Stimulated activated CD8-positive, alpha-beta memory T cell treated with anti-CD3 and anti-CD28 coated beads, Interleukin-2, amount 100 ng/mL, for 48 hours (primary cell): ENCODE results near the gene ZNF780A.
"Not testable (repeated sequence)": the region's sequence is repeated elsewhere in the genome, so short reads cannot be mapped to it uniquely, and the experiment has no call there.

Source experiments
- DNase-seq, 2 donors: peaks; one replicate each; pipeline ENCODE4 v3.0.0-alpha.2; 2020; ENCODE audit warnings: low read depth in 2 of 2

ZNF780A gene

DNA sequence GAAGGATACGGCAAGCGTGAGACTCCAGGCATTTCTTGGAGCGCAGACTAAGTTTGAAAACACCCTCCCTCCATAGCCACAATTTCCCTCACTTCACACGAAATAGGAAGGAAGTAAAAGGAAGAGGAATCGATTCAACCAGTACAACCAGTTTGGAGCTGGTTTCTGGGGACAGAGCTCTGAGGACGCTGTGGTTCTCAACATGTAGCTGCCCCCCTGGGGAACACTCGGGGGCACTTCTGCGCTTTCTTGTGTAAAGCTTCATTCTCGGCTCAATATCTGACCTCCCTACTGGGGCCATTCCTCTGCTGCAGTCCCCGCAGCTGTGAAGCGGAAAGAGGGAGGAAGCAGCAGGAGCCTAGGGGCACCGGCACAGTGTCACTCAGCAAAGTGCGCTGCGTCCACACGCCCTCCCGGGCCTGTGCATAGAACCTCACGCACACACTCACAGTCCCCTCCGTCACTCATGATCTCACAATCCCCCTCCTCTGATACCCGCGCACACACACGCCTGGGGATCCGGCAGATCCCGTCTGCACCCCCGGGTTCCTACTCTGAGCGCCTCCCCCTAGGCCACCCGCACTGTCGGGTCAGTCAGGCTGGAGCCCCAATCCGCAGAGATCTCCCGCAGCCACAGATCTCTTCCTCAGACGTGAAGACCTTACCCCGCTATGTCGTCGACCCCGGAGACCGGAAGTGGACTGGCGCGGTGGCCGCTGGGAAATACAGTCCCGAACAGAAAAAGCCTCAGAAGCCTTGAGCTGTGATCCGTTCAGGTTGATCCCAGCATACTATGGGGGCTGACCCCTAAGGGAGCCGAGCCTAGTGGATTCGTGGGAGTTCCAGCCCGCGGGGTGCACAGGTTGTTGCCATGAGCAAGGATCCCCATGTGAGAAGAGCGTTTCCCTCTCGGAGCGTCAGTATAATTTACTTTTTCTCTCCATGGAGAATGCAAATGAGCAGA is at the start of gene ZNF780A:
ZNF780A (minus strand) TSS at position 703 of the 964 bp plus-strand sequence. CDS start 6,190 bp downstream, outside the sequence.
- DNase-seq: peak; percentile 61 to 67

DNA sequence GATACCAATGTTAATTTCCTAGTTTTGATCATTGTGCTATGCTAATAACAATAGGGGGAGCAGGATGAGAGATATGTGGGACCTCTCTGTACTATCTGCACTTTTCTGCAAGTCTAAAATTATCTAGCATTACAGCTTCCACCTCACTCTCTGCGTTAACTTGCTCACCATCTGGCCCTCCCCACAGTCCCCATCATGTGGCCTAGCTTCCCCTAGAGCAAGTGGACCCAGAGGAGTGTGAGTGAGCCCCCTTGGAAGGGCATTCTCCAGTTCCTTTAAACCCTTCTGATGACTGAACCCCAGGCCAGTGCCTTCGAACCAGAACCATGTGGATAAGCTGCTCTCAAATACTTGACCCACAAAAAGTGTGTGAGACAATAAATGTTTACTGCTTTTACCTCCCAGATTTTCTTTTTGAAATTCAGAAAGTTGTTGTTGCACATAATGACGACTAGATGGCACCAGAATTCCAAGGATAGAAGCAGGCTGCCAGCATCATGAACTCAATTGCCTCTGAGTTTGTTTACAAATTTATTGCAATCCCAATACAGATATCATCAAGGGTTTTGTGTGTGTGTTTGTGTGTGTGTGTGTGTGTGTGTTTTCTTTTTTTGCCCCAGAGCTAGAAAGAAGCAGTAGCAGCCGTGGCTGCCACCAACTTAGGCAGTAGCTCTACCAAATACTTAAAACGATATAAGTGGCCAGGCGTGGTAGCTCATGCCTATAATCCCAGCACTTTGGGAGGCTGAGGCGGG is 49.0 kb upstream of the ZNF780A start:
- DNase-seq: no peak

DNA sequence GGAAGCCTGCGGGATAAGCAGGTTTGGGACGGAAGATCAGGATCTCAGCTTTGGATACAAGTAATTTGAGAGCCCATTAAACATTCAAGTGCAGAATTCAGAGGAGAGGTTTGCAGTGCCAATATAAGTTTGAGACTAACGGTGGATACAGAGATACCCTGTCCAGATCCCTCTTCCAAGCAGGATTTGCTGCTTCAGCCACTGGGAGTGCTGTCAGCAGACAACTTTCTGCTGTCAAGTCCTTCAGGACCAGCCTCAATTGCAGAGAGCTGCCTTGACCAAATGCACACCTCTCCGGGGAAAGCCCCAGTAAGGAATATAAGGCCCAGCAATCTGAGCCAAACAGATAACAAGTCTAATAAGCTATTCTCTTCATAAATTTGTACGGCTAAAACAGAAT is 46.1 kb upstream of the ZNF780A start:
- no peak for DNase-seq

DNA sequence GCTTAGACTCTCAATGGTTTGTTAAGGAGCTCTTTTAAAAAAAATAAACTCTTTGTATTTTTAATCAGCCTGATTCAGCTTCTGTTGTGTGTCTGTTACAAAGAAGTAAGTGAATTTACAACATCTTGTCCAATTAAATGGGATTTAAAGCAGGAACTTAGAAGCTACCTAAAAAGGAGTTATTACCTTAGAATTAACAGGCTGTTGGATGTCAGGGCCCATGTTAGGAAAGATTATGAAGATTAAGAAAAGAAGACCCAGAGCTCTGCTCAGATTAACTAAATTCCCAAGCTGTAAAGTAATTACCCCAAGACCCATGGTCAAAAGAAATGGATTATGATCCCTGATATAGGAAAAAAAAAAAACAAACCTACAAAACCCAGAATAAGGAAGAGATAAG is 44.1 kb upstream of the ZNF780A start:
- no peak for DNase-seq

DNA sequence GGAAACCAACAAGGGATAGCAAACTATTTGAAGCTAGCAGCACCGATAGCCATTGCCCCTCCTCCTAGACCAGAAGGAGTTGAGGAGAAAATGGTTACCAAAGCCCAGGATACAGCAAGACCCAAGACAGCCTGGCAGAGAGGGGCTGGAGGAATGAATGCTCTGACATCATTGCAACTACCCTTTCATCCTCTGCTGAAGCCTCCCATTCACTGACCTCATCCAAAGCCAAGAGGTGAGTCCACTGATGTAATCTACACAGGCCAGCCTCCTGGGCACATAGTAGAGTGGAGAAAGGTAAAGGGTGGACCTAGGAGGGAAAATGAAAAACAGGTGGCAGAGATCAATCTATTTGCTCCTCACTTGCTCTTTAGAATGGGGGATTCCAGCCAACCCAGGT is 42.7 kb upstream of the ZNF780A start:
- DNase-seq: no peak

DNA sequence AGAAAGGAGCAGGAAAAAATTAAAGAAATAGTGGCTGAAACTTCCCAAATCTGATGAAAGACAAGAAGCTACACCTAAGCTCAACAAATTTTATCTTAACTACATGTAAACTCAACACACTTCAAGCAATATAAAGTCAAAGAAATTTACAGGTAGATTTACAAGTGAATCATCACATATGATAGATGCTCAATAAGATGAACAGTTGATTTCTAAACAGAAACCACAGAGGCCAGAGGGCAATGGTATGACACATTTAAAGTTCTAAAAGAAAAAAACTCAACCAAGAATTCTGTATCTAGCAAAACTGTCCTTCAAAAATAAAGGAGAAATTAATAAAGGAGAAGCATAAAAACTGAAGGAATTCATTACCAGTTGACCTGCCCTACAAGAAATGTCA is 39.3 kb upstream of the ZNF780A start:
- DNase-seq: no peak

DNA sequence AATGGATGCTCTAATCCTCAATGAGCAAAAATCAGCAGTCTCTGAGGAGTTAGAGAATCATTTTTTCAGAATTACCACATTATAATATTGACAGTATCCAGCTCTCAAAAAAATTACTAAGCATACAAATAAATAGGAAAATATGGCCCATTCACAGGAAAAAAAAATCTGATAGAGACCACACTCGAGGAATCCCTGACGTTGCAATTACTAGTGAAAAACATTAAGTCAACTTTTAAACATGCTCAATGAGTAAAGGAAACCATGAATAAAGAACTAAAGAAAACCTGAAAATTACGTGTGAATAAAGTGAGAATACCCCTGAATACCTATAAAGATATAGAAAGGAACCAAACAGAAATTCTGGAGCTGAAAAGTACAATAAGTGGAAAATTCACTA is 38.7 kb upstream of the ZNF780A start:
- no peak for DNase-seq

DNA sequence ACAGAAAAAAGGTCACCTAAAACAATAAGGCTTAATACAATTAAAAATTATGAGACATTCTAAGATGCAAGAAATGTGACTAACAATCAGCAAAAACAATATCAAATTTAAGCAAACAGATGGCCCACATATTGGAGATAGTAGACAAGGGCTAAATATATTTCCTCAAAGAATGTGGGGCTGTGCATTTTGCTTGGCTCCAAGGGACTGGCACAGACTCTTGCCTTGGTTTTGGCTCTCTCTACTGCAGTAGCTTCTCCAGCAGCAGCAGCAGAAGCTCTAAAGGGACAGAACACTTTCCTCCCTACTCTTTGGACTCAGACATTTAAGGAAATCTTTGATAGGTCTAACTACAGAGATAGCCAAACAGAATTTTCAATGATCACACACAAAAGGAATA is 38.2 kb upstream of the ZNF780A start:
- no peak for DNase-seq

DNA sequence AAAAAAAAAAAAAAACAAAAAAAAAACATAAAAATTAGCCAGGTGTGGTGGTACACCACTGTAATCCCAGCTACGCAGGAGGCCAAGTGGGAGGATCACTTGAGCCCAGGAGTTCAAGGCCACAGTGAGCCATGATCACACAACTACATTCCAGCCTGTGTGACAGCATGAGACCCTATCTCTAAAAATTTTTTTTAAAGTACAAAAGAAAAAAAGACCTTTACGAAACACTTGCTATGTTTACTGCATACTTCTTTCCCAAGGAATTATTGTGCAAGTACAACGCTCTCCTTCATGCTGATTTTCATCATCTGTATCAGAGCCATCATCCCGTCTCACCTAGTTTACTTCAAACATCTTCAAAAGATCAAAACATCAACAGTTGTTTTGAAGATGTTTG is 28.6 kb upstream of the ZNF780A start:
- no peak for DNase-seq

DNA sequence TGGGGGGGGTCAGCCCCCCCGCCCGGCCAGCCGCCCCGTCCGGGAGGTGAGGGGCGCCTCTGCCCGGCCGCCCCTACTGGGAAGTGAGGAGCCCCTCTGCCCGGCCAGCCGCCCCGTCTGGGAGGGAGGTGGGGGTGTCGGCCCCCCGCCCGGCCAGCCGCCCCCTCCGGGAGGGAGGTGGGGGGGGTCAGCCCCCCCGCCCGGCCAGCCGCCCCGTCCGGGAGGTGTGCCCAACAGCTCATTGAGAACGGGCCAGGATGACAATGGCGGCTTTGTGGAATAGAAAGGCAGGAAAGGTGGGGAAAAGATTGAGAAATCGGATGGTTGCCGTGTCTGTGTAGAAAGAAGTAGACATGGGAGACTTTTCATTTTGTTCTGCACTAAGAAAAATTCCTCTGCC is 27.9 kb upstream of the ZNF780A start:
- not testable (repeated sequence) for DNase-seq

DNA sequence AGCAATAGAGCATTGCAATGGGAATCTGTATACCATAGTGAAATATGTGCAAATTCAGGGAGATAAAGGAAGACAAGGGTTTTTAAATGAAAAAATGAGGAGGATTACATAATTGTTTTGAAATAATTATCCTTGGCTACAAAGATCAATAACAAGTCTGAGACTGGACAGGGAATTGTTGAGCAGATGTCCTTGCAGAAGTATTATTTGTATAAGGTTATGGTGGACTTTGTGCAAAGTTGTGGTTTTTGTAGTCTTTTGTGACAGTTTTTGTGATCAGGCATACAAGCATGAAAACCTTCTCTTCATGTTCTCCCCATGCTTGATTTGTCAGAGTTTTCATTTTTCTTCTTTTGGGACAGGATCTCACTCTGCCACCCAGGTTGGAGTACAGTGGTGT is 25.3 kb upstream of the ZNF780A start:
- DNase-seq: no peak

DNA sequence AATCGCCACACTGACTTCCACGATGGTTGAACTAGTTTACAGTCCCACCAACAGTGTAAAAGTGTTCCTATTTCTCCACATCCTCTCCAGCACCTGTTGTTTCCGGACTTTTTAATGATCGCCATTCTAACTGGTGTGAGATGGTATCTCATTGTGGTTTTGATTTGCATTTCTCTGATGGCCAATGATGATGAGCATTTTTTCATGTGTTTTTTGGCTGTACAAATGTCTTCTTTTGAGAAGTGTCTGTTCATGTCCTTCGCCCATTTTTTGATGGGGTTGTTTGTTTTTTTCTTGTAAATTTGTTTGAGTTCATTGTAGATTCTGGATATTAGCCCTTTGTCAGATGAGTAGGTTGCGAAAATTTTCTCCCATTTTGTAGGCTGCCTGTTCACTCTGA is 23.4 kb upstream of the ZNF780A start:
- DNase-seq: not testable (repeated sequence)

DNA sequence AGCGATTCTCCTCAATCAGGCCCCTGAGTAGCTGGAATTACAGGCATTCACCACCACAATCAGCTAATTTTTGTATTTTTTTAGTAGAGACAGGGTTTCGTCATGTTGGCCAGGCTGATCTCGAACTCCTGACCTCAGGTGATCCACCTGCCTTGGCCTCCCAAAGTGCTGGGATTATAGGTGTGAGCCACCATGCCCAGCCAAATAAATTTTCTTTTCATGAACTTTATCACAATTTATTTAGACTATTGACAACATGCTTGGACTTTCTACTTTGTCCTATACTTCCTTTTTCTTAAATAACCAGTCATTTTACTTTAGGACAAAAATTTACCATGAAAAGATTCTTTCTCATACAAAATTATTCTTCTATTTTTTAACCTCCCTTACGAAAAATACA is 21.5 kb upstream of the ZNF780A start:
- not testable (repeated sequence) for DNase-seq

DNA sequence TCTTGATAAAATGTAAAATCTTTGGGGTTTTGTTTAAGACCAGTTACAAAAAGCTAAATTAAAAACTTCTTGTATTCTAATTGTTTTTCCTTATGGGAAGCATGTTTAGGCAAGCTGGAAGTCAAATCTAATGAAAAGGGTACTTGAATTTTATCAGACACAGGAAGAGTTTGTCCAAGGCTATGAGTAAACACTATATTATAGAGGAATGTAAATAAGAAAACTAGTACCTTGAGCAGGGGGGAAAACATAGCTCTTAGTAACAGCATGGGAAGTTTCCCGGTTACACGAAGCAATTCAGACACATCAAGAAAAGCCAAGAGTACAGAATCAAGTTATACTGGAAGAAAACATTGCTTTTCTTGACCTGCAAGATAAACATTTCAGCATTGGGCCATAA is 19.8 kb upstream of the ZNF780A start:
- DNase-seq: no peak

DNA sequence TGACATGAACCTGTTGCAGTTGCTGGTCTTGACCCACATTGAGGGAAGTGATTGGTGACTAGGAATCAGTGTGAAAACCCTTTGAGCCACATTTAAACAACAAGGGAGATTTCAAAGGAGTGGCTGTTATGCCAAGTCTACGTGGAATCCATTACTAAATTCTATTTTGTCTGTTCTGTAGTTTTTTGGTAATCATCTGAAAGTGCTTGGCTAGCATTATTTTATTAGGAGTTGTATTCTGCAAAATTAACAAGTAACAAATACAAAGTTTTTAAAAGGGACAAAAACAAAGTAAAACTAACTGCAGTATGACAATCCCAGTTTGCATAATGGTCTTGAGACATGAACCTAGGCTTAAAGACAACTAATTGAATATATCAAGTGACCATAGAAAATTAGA is 14.0 kb upstream of the ZNF780A start:
- no peak for DNase-seq

DNA sequence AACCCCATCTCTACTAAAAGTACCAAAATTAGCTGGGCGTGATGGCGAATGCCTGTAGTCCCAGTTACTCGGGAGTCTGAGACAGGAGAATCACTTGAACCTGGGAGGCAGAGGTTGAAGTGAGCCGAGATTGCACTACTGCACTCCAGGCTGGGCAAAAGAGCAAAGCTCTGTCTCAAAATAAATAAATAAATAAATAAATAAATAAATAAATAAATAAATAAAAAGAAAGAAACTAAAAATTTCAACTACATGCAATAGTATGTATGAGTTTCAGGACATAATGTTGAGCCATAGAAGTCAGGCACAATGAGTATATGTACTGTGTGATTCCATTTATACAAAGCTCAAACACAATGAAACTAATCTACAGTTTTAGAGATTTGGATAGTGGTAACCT is 12.9 kb upstream of the ZNF780A start:
- no peak for DNase-seq

DNA sequence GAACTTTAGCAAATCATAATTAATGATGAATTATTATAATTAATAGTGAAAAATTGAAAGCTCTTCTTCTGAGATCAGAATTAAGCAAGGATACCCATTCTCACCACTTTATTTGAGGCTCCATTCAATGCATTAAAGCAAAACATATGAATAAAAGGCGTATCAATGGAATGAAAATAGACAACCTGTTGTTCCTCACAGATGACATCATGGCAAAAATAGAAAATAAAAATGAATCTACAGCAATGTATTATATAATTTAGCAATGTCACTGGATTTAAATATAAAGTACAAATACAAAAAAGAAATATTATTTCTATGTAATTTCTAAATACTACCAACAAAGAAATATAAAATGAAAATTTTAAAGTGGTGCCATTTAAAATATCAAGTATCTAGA is 11.1 kb upstream of the ZNF780A start:
- DNase-seq: no peak

DNA sequence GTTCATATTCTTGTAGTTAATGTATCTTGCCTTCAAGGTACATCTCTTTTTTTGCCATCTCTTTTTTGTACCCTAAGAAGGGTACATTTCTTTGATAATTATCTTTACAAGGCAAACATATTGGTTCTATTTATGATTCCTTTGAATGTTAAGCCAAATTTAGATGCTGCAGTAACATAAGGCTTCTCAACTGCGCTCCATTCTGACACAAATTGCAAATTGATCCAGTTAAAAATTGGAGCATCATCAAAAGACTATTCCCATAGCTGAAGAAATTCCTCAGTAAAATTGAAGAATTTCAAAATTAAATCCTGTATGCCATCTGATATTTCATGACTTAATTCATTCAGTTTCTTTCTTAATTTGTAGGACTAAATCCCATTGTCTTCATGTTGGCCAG is 2.7 kb upstream of the ZNF780A start:
- no peak for DNase-seq

DNA sequence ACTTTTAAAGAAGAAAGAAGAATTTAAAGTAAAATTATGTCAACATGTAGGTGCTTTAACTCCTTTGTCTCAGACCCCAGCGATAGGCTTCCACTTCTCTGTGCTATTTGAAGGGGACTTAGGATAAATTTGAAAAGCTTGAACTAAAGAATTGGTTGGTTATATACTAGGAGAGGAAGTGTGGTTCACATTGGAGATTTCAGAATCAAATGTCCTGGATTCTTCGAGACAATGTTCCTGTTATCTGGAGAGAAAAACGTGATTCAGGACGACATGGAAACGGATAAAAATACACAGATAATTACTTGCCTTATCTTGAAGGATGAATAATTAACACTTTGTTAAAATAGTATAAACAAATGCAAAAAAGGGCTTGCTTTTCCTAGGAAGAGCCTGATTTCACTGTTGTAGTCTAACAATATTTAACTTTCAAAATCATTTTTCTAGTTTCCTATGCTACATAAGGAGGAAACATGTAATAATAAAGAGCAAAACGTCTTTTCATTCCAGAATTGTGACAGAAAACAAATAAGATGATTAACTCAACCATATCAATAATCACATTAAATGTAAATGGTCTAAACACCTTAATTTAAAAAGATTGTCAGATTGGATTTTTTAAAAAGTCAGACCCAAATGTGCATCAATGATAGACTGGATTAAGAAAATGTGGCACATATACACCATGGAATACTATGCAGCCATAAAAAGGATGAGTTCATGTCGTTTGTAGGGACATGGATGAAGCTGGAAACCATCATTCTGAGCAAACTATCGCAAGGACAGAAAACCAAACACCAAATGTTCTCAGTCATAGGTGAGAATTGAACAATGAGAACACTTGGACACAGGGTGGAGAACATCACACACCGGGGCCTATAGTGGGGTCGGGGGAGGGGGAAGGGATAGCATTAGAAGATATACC is 724 bp upstream of the ZNF780A start:
- no peak for DNase-seq

DNA sequence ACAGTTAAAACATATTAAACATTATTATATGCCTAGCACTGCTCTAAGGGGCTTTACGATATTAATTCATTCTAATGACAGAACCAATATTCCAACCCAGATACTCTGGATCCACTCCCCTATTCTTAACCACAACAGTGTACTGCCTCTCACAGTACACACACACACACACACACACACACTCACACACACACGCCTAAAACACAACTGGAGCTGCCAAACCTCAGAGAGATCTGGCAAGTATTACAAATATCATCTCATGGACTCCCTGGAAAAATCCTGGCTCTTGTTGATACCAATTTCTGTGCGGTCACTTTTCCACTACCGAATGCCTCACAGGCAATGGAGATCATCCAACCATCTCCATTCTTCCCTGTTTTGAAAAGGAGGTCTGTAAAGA is 1.3 kb downstream of the ZNF780A start:
- DNase-seq: no peak

DNA sequence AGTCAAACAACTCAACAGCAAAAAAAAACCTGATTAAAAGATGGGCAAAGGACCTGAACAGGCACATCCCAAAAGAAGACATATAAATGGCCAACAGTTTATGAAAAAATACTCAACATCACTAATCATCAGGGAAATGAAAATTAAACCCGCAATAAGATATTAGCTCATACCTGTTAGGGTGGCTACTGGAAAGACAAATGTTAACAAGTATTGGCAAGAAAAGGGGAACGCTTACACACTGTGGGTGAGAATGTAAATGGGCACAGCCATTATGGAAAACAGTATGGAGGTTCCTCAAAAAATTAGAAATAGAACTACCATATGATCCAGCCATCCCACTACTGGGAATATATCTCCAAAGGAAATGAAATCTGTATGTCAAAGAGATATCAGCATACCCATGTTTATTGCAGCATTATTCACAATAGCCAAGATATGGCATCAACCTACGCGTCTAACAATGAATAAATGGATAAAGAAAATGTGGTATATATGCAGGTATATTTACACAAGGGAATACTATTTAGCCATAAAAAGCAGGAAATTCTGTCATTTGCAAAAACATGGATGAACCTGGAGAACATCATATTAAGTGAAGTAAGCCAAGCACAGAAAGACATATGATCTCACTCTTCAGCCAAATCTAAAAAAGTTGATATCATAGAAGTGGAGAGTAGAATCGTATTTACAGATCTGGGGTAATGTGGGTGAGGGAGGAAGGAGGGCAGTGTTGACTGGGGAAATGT is 2.3 kb downstream of the ZNF780A start:
- DNase-seq: no peak
